ENCODE measurements around the gene ITPKB.

The ITPKB gene

DNA sequence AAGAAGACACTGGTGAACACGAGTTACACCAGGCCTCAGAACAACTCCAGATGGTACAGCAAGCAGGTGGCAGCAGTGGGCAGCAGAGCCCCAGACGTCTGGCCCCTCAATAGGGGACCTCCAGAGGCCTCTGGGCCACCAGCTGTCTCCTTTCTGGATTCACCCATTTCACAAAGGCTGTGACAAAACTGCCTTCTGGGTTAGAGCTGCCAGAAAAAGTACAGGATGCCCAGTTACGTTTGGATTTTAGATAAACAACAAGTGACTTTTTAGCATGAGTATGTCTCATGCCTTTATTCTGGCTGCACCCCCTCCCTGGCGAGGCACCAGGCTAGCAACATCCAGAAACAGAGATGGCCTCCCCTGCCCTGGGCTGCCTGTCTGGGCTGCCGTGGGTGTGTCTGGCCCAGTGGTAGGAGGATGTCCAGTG, 30.1 kb downstream of the ITPKB start:
- TF ChIP-seq, protein P1, sequence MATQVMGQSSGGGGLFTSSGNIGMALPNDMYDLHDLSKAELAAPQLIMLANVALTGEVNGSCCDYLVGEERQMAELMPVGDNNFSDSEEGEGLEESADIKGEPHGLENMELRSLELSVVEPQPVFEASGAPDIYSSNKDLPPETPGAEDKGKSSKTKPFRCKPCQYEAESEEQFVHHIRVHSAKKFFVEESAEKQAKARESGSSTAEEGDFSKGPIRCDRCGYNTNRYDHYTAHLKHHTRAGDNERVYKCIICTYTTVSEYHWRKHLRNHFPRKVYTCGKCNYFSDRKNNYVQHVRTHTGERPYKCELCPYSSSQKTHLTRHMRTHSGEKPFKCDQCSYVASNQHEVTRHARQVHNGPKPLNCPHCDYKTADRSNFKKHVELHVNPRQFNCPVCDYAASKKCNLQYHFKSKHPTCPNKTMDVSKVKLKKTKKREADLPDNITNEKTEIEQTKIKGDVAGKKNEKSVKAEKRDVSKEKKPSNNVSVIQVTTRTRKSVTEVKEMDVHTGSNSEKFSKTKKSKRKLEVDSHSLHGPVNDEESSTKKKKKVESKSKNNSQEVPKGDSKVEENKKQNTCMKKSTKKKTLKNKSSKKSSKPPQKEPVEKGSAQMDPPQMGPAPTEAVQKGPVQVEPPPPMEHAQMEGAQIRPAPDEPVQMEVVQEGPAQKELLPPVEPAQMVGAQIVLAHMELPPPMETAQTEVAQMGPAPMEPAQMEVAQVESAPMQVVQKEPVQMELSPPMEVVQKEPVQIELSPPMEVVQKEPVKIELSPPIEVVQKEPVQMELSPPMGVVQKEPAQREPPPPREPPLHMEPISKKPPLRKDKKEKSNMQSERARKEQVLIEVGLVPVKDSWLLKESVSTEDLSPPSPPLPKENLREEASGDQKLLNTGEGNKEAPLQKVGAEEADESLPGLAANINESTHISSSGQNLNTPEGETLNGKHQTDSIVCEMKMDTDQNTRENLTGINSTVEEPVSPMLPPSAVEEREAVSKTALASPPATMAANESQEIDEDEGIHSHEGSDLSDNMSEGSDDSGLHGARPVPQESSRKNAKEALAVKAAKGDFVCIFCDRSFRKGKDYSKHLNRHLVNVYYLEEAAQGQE (IDR thresholded peaks at IDR 0.05; ENCODE audit: low read depth): no peak

DNA sequence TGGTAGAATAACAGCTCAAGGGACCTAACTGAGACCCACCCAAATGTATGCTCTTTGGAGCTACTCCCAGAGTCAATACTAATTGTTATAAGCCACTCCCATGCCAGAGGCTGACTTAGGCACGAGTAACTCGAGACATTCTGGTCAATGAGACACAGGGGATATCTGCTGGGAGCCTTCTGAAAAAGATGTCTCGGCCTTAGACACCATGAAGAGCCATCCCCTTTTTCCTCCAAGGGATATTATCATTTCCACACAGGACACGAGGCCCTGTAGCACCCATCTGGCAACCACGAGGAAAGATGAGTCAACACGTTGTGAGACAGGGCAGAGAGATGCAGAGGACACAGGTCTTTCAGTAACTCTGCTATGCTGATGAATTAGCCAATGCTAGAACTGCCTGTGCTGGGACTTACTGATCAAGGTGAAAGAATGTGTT, 30.7 kb downstream of the ITPKB start:
- TF ChIP-seq TAF1 (IDR thresholded peaks at IDR 0.05; ENCODE audit: low read depth) (no peak), TCF12 (IDR thresholded peaks at IDR 0.05; ENCODE audit: low read depth) (no peak), YY1 (IDR thresholded peaks at IDR 0.05; ENCODE audit: low read depth) (no peak), RAD21 (IDR thresholded peaks at IDR 0.05; ENCODE audit: low read depth) (no peak), EP300 (IDR thresholded peaks at IDR 0.05; ENCODE audit: borderline replicate concordance) (no peak), FOXM1 (IDR thresholded peaks at IDR 0.05; ENCODE audit: borderline replicate concordance, low read depth) (no peak), NFIC (IDR thresholded peaks at IDR 0.05) (no peak), ZBTB7A (IDR thresholded peaks at IDR 0.05; ENCODE audit: low read depth) (no peak), CEBPB (IDR thresholded peaks at IDR 0.05) (no peak), EGR1 (IDR thresholded peaks at IDR 0.05) (no peak), CREB1 (IDR thresholded peaks at IDR 0.05; ENCODE audit: low read depth) (no peak), TEAD4 (IDR thresholded peaks at IDR 0.05) (no peak)
- TF ChIP-seq, protein P2, sequence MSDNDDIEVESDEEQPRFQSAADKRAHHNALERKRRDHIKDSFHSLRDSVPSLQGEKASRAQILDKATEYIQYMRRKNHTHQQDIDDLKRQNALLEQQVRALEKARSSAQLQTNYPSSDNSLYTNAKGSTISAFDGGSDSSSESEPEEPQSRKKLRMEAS (IDR thresholded peaks at IDR 0.05): no peak
- TF ChIP-seq, protein P3, sequence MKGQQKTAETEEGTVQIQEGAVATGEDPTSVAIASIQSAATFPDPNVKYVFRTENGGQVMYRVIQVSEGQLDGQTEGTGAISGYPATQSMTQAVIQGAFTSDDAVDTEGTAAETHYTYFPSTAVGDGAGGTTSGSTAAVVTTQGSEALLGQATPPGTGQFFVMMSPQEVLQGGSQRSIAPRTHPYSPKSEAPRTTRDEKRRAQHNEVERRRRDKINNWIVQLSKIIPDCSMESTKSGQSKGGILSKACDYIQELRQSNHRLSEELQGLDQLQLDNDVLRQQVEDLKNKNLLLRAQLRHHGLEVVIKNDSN (IDR thresholded peaks at IDR 0.05): no peak
- TF ChIP-seq, protein P1 (IDR thresholded peaks at IDR 0.05; ENCODE audit: low read depth): no peak

DNA sequence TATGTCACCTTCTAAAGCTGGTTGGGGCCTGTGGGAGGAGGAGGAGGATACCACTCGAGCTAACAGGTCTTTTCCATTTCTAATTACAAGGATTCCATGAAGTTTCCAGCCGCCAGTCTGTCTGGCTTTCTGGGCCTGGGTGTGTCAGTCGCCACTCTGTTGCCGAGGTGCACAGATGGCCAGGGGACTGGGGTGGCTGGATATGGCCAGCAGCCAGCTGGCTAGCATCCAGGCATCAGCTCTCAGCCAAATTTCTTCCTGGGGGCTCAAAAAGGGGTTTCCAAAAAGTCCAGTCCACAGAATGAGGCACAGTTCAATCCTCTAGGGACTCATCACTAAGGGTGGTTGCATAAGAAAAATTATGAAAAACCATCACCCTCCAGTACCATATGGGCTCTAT, 32.4 kb downstream of the ITPKB start:
- TF ChIP-seq ZBTB7A (IDR thresholded peaks at IDR 0.05; ENCODE audit: low read depth) (no peak), TAF1 (IDR thresholded peaks at IDR 0.05; ENCODE audit: low read depth) (no peak), FOXM1 (IDR thresholded peaks at IDR 0.05; ENCODE audit: borderline replicate concordance, low read depth) (no peak), NFIC (IDR thresholded peaks at IDR 0.05) (no peak), TEAD4 (IDR thresholded peaks at IDR 0.05) (no peak), TCF12 (IDR thresholded peaks at IDR 0.05; ENCODE audit: low read depth) (no peak), EGR1 (IDR thresholded peaks at IDR 0.05) (no peak), CREB1 (IDR thresholded peaks at IDR 0.05; ENCODE audit: low read depth) (no peak), YY1 (IDR thresholded peaks at IDR 0.05; ENCODE audit: low read depth) (no peak), EP300 (IDR thresholded peaks at IDR 0.05; ENCODE audit: borderline replicate concordance) (no peak), RAD21 (IDR thresholded peaks at IDR 0.05; ENCODE audit: low read depth) (no peak)
- TF ChIP-seq, protein P1 (IDR thresholded peaks at IDR 0.05; ENCODE audit: low read depth): no peak
- TF ChIP-seq, protein P3 (IDR thresholded peaks at IDR 0.05): no peak
- TF ChIP-seq, protein P2 (IDR thresholded peaks at IDR 0.05): no peak

DNA sequence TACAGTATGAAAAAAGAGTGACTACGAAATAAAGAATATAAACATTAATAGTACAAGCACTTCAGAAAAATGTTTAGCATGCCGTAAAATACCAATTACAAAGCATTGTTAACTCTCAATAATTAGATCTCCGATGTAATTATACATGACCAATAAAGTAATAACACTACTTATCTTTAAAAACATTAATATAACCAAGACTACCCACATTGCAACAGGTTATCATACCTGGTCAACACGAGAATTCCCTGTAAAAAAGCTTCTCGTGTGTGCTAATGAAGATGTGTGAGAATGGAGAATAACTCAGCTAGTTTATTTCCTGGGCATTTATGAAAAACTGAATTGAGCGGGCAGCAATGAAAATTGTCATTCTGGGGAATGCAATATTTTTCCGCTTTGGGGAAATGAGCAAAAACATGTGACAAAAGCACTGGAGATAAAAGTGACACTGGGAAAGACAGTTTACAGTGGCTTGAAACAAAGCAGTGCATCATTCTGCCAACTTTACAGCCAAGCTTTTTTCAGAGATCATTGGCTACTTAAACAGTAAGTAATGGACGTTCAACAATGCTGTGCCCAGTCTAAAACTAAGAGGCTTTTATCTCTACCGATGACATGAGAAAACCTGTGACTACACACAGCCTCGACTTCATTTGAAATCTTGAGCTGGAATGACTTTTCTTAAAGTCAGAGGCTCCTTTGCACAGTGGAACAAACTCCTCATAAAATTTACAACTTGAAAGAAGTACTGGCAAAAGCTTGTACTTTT, 34.7 kb downstream of the ITPKB start:
- TF ChIP-seq NFIC (IDR thresholded peaks at IDR 0.05): no peak
- no peak for TF ChIP-seq FOXM1 (IDR thresholded peaks at IDR 0.05; ENCODE audit: borderline replicate concordance, low read depth)
- TF ChIP-seq YY1 (IDR thresholded peaks at IDR 0.05; ENCODE audit: low read depth): no peak
- TF ChIP-seq, protein P1 (IDR thresholded peaks at IDR 0.05; ENCODE audit: low read depth): no peak
- no peak for TF ChIP-seq EGR1 (IDR thresholded peaks at IDR 0.05)
- no peak for TF ChIP-seq EP300 (IDR thresholded peaks at IDR 0.05; ENCODE audit: borderline replicate concordance)
- no peak for TF ChIP-seq CEBPB (IDR thresholded peaks at IDR 0.05)
- no peak for TF ChIP-seq RAD21 (IDR thresholded peaks at IDR 0.05; ENCODE audit: low read depth)
